Measurements from ENCODE around the gene ZNF526. TPM values are rescaled to one million over a fixed set of nuclear protein-coding genes. Genes with fewer than 3 reads are reported as not detected.

Gene ZNF526
- total RNA-seq, 1 donor from 2014 or later: 6.1 TPM

- DNase-seq (ENCODE audit: extremely low spot score in 2 of 2): no peak
- peaks cover 0 to 9% of the 10 kb centered on the region in 2 donors for H3K36me3 ChIP-seq
- peaks cover 4% of the 10 kb centered on the region for H3K4me1 ChIP-seq
- intact Hi-C loops (cut with DNase I): no loop called here
- TF ChIP-seq POLR2A (IDR thresholded peaks at IDR 0.05) (no peak), POLR2AphosphoS5 (IDR thresholded peaks at IDR 0.05; ENCODE audit: insufficient read depth in 1 of 2, low read depth in 1 of 2) (no peak), CTCF (IDR thresholded peaks at IDR 0.05) (no peak)
- no peak overlapping the region for H3K27ac ChIP-seq
- no peak overlapping the region for H3K4me3 ChIP-seq
- H3K27me3 ChIP-seq: no peaks in the 10 kb centered on the region
- no peaks in the 10 kb centered on the region for H3K9me3 ChIP-seq
Measured at GRCh38 chr19:42193294-42193693, 26.8 kb upstream of the ZNF526 start.

- H3K27me3 ChIP-seq: no peaks in the 10 kb centered on the region
- H3K36me3 ChIP-seq: peaks cover 0 to 13% of the 10 kb centered on the region in 2 donors
- intact Hi-C loops (cut with DNase I): no loop called here
- H3K27ac ChIP-seq: no peak overlapping the region
- H3K4me1 ChIP-seq: peaks cover 4% of the 10 kb centered on the region
- TF ChIP-seq POLR2A (IDR thresholded peaks at IDR 0.05): no peak
- no peak for TF ChIP-seq POLR2AphosphoS5 (IDR thresholded peaks at IDR 0.05; ENCODE audit: insufficient read depth in 1 of 2, low read depth in 1 of 2)
- TF ChIP-seq CTCF (IDR thresholded peaks at IDR 0.05): no peak
- no peak for DNase-seq (ENCODE audit: extremely low spot score in 2 of 2)
- H3K4me3 ChIP-seq: no peak overlapping the region
- no peaks in the 10 kb centered on the region for H3K9me3 ChIP-seq
Measured at GRCh38 chr19:42193706-42194105, 26.4 kb upstream of the ZNF526 start.

- no peaks in the 10 kb centered on the region for H3K9me3 ChIP-seq
- H3K36me3 ChIP-seq: peaks cover 0 to 29% of the 10 kb centered on the region in 2 donors
- H3K27me3 ChIP-seq: no peaks in the 10 kb centered on the region
- H3K27ac ChIP-seq: no peak overlapping the region
- DNase-seq (ENCODE audit: extremely low spot score in 2 of 2): no peak
- TF ChIP-seq POLR2AphosphoS5 (IDR thresholded peaks at IDR 0.05; ENCODE audit: insufficient read depth in 1 of 2, low read depth in 1 of 2) (no peak), POLR2A (IDR thresholded peaks at IDR 0.05) (no peak), CTCF (IDR thresholded peaks at IDR 0.05) (no peak)
- no peak overlapping the region for H3K4me3 ChIP-seq
- intact Hi-C loops (cut with DNase I): no loop called here
- H3K4me1 ChIP-seq: peaks cover 26% of the 10 kb centered on the region
Measured at GRCh38 chr19:42196011-42197001, 23.8 kb upstream of the ZNF526 start.

- intact Hi-C loops (cut with DNase I): no loop called here
- Histone ChIP-seq H3K9me3 (no peaks in the 10 kb centered on the region), H3K4me1 (peaks cover 35% of the 10 kb centered on the region), H3K4me3 (no peak overlapping the region), H3K27me3 (no peaks in the 10 kb centered on the region), H3K27ac (no peak overlapping the region), H3K36me3 (peaks cover 0 to 40% of the 10 kb centered on the region in 2 donors)
- no peak for DNase-seq (ENCODE audit: extremely low spot score in 2 of 2)
- TF ChIP-seq POLR2A (IDR thresholded peaks at IDR 0.05) (no peak), POLR2AphosphoS5 (IDR thresholded peaks at IDR 0.05; ENCODE audit: insufficient read depth in 1 of 2, low read depth in 1 of 2) (no peak), CTCF (IDR thresholded peaks at IDR 0.05) (no peak)
Measured at GRCh38 chr19:42197375-42197817, 22.7 kb upstream of the ZNF526 start.

Data from vagina (tissue), 2 donors.